Aorta (tissue), 5 donors: ENCODE measurements around the gene MMP24OS. TPM values are rescaled to one million over a fixed set of nuclear protein-coding genes. Genes with fewer than 3 reads are reported as not detected.
"Not testable (repeated sequence)": the region's sequence is repeated elsewhere in the genome, so short reads cannot be mapped to it uniquely, and the experiment has no call there.

Source experiments
- ATAC-seq: fragments of 200-7000 bp; cut with Tn5 transposase; one replicate; pipeline ENCODE4 v1.9.1; 2022; ENCODE audit warnings: moderate library complexity; ENCODE audit not compliant: low FRiP score
- DNase-seq, 2 donors: peaks; one replicate each; pipeline ENCODE4 v3.0.0-alpha.2; 2020
- H3K27ac ChIP-seq, 2 donors: one replicate each; pipeline ENCODE4 v1.5.1; 2013; ENCODE audit warnings: low read length in 2 of 2, mild to moderate bottlenecking in 2 of 2, moderate library complexity in 2 of 2, control low read depth in 1 of 2, inconsistent platforms in 1 of 2, low read depth in 1 of 2
- H3K27me3 ChIP-seq, 2 donors: one replicate each; pipeline ENCODE4 v1.6.1; 2013; ENCODE audit warnings: control low read depth in 1 of 2, low read length in 1 of 2, mild to moderate bottlenecking in 1 of 2, moderate library complexity in 1 of 2; ENCODE audit not compliant: insufficient read depth in 2 of 2, control insufficient read depth in 1 of 2
- H3K36me3 ChIP-seq, 2 donors: one replicate each; pipeline ENCODE4 v1.6.1; 2013; ENCODE audit warnings: control low read depth in 1 of 2, low read length in 1 of 2, mild to moderate bottlenecking in 1 of 2; ENCODE audit not compliant: insufficient read depth in 2 of 2, control insufficient read depth in 1 of 2
- H3K4me1 ChIP-seq, 2 donors: one replicate each; pipeline ENCODE4 v1.6.1; 2013; ENCODE audit warnings: low read length in 2 of 2, control low read depth in 1 of 2, mild to moderate bottlenecking in 1 of 2, moderate library complexity in 1 of 2; ENCODE audit not compliant: insufficient read depth in 2 of 2, control insufficient read depth in 1 of 2
- H3K4me3 ChIP-seq, 2 donors: one replicate each; pipeline ENCODE4 v1.5.1; 2013; ENCODE audit warnings: low read length in 2 of 2, control low read depth in 1 of 2, mild to moderate bottlenecking in 1 of 2
- H3K9me3 ChIP-seq: one replicate; pipeline ENCODE4 v1.6.1; 2013; ENCODE audit warnings: mild to moderate bottlenecking, low read length; ENCODE audit not compliant: control insufficient read depth
- WGBS, 2 donors: extraction: QIAGEN DNeasy Blood & Tissue Kit; methylation state at CpG; one replicate each; pipeline ENCODE4 v1.1.7; 2013; 5-methylcytosine and 5-hydroxymethylcytosine counted together
- intact Hi-C, 2 donors: fragments of 100-400 bp; cut with DNase I; formaldehyde crosslinking; loops; one replicate each; pipeline versions ENCODE4 v1.14.2 to v1.15.0; 2022
- polyA plus RNA-seq, 2 donors: library from polyadenylated mRNA; stranded (reverse); fragments of 200-250 nt; gene quantifications; one replicate each; pipeline ENCODE4 v1.2.3, GENCODE V29; 2013
- total RNA-seq, 2 donors: library from RNA; stranded (reverse); fragmentation: NEBNext Ultra II Directional; extraction: Animal tissue kit (Norgen Biotek cat#: 25700); gene quantifications; one replicate each; pipeline ENCODE4 v1.2.1, GENCODE V29; 2021
- donor health status: healthy with polysubstance abuse.
- donor health status: Bipolar disorder and iron deficiency.
- donor health status: DM: no; HTN: no; CAD: no.
- donor health status: DM: no; HTN: no; CAD: no.
- donor health status: DM: yes; HTN: yes; CAD: no.

MMP24OS gene
- total and polyA plus RNA-seq, 4 donors = 50.8 to 79.2 (median 60.0) TPM

DNA sequence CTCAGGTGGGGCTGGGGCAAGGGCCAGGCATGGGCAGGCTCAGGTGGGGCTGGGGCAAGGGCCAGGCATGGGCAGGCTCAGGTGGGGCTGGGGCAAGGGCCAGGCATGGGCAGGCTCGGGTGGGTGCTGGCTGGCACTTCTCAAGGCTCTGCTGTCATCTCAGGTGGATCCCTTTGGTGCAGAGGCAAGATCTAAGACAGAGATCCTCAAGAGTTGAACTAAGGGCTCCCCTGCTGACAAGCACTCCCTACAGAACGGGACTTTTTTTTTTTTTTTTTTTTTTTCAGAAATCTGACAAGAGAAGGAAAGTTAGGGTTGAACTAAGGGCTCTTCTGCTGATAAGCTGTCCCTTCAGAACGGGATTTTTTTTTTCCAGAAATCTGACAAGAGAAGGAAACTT is 24.9 kb downstream of the MMP24OS start:
- H3K4me1 ChIP-seq = peaks cover 0 to 2% of the 10 kb centered on the region in 2 donors
- no peaks in the 10 kb centered on the region for H3K27me3 ChIP-seq
- H3K9me3 ChIP-seq = no peaks in the 10 kb centered on the region
- H3K27ac ChIP-seq = no peak overlapping the region
- intact Hi-C loops = no loop called here
- H3K36me3 ChIP-seq = no peaks in the 10 kb centered on the region
- H3K4me3 ChIP-seq = no peak overlapping the region
- no peak for DNase-seq
- 71 to 77% methylated on average over 3 of the region's 3 CpGs for WGBS, 2 donors
- ATAC-seq = no peak

DNA sequence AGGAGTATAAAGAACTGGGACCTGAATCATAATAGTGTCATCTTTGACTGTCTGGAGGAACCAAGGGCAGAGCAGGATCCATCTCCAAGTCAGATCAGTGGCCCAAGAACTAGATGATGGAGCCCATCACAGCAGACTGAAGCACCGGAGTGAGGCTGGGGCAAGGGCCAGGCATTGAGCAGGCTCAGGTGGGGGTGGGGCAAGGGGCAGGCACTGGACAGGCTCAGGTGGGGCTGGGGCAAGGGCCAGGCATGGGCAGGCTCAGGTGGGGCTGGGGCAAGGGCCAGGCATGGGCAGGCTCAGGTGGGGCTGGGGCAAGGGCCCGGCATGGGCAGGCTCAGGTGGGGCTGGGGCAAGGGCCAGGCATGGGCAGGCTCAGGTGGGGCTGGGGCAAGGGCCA is 25.3 kb downstream of the MMP24OS start:
- H3K4me3 ChIP-seq, H3K27ac ChIP-seq, ATAC-seq, H3K9me3 ChIP-seq, DNase-seq, H3K27me3 ChIP-seq, intact Hi-C loops, H3K4me1 ChIP-seq, H3K36me3 ChIP-seq: not testable (repeated sequence)
- WGBS, 2 donors = 88 to 100% methylated on average over 2 of the region's 2 CpGs

DNA sequence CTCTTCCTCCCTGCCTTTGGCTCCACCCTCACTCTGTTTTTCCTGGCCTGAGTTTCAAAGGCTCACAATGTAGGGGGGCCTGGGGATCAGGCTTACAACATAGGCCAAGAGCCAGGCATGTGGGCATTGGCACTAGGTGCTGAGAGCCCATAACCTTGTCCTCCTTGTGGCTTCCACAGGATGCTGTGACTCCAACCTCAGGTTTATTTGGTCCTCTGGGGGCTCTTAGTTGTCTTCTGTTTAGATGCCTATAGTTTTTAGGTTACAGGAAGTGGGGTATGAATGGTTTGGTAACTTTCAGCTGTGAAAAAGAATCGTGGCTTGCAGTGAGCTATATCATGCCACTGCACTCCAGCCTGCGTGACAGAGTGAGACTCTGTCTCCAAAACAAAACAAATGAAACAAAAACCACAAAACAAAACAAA is 25.9 kb downstream of the MMP24OS start:
- no peak overlapping the region for H3K4me3 ChIP-seq
- H3K27me3 ChIP-seq = no peaks in the 10 kb centered on the region
- no peak for DNase-seq
- intact Hi-C loops = no loop called here
- 63 to 73% methylated on average over 2 of the region's 2 CpGs for WGBS, 2 donors
- H3K27ac ChIP-seq = no peak overlapping the region
- no peaks in the 10 kb centered on the region for H3K4me1 ChIP-seq
- H3K9me3 ChIP-seq = no peaks in the 10 kb centered on the region
- no peak for ATAC-seq
- no peaks in the 10 kb centered on the region for H3K36me3 ChIP-seq

DNA sequence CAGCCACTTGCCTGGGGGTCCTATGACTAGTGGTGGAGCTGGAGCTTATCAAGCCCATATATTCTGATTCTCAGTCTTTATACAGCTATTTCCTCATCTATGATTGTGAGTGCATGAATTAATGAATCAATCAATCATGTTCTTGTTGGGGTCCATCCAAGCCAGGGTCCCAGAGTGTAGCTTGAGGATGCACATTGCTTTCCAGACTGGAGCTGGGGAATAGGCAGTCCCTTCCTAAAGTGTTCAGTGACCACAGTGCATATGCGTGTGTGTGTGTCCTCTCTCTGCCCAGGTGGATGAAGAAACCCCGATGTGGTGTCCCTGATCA is 26.3 kb downstream of the MMP24OS start:
- DNase-seq (no peak), ATAC-seq (no peak)
- 89 to 94% methylated on average over 2 of the region's 2 CpGs for WGBS, 2 donors
- Histone ChIP-seq H3K27me3 (no peaks in the 10 kb centered on the region), H3K9me3 (no peaks in the 10 kb centered on the region), H3K4me1 (no peaks in the 10 kb centered on the region), H3K4me3 (no peak overlapping the region), H3K27ac (no peak overlapping the region), H3K36me3 (peaks cover 0 to 1% of the 10 kb centered on the region in 2 donors)
- intact Hi-C loops = no loop called here

DNA sequence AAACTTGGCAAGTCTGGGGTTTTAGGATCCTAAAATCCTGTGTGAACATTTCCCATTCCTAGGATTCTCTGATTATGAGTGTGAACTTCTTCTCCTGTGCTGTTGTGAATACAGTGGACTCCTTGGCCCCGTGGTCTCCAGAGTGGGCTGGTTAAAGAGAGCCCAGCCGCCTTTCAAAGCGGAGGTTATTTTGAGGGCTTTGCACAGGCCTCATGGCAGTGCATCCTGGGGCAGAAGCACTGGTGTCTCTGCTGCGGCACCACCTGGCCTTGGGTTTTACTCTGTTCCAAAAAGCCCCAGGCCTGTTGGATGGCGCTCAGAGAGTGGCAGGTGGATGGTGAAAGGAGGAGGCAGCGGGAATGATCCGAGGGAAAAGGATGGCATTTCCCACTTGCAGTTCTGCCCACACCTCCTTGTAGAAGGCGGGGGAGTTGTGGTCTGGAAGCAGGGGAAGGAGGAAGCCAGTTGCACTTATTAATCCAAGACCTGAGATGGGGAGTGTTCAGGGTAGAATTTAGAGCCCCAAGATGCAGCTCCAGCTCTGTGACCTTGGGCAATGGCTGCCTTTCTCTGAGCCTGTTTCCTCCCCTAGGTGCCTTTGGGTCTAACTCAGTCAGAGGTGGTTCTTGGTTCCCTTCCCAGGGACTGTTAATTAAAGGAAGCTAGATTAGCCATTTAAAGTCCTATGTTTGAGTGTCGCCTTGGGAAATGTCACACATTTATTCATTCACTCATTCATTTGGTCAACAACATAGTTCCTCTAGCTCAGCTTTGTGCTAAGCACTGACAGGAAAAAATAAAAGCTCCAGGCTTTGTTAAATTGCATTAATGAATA is 29.1 kb downstream of the MMP24OS start:
- H3K4me1 ChIP-seq = no peaks in the 10 kb centered on the region
- no peak overlapping the region for H3K4me3 ChIP-seq
- no peaks in the 10 kb centered on the region for H3K9me3 ChIP-seq
- no peak for ATAC-seq
- DNase-seq = no peak
- 76 to 84% methylated on average over 9 of the region's 9 CpGs for WGBS, 2 donors
- H3K36me3 ChIP-seq = peaks cover 0 to 1% of the 10 kb centered on the region in 2 donors
- intact Hi-C loops = no loop called here
- no peak overlapping the region for H3K27ac ChIP-seq
- H3K27me3 ChIP-seq = no peaks in the 10 kb centered on the region

DNA sequence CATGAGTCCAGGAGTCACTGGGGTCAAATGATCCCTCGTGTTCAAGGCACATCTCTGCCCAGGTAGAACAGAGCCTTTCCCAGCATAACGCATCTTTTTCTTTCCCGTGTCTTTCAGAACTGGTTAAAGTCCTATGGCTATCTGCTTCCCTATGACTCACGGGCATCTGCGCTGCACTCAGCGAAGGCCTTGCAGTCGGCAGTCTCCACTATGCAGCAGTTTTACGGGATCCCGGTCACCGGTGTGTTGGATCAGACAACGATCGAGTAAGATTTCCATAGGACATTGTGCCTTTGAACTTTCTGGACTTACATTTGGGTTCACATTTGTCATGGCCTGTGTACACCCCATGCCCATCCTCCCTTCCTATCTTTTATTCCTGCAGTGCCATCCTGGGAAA is 31.2 kb downstream of the MMP24OS start:
- peaks cover 0 to 1% of the 10 kb centered on the region in 2 donors for H3K36me3 ChIP-seq
- no peak overlapping the region for H3K4me3 ChIP-seq
- intact Hi-C loops = no loop called here
- DNase-seq = no peak
- WGBS, 2 donors = 91 to 92% methylated on average over 12 of the region's 12 CpGs
- H3K27ac ChIP-seq = no peak overlapping the region
- no peaks in the 10 kb centered on the region for H3K4me1 ChIP-seq
- no peaks in the 10 kb centered on the region for H3K27me3 ChIP-seq
- no peaks in the 10 kb centered on the region for H3K9me3 ChIP-seq
- no peak for ATAC-seq

DNA sequence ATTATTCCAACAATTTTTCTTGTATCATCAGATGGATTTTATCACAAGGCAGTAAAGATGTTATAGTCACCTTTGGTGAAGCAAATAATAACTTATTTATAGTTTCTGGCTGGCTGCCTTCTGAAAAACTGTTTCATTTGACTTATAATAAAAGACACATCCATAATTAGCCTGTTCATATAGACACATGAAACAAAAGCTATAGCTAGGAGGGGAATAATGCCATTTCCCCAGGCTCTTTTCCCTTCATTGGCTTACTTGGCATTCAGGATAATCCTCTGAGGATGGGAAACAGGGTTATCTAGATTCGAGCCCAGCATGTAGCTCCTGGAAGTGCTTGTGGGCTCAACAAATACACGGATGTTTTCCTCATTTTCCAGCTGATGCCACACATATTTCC is 33.9 kb downstream of the MMP24OS start:
- intact Hi-C loops = no loop called here
- WGBS, 2 donors = 71 to 76% methylated on average over 2 of the region's 2 CpGs
- Histone ChIP-seq H3K27me3 (no peaks in the 10 kb centered on the region), H3K27ac (no peak overlapping the region), H3K4me1 (no peaks in the 10 kb centered on the region), H3K9me3 (no peaks in the 10 kb centered on the region), H3K36me3 (peaks cover 0 to 1% of the 10 kb centered on the region in 2 donors), H3K4me3 (no peak overlapping the region)
- DNase-seq (no peak), ATAC-seq (no peak)

DNA sequence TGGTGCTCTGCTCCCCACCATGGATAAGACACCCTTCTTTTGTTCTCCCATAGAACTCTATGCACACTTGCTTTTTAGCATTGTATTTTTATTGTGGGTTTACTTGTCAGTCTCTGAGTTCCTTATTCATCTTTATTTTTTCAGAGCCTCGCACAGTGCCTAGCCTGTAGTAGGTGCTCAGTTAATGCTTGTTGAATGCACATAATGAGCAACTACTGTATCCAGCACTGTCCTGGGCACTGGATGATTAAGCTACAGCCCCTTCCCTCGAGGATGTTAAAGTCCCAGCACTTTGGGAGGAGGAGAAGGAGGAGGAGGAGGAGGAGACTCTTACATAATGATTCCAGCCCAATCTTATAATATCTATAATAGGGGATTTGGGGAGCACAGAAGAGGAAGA is 34.6 kb downstream of the MMP24OS start:
- no peak for ATAC-seq
- H3K4me1 ChIP-seq = no peaks in the 10 kb centered on the region
- 68 to 74% methylated on average over 2 of the region's 2 CpGs for WGBS, 2 donors
- no peaks in the 10 kb centered on the region for H3K27me3 ChIP-seq
- H3K27ac ChIP-seq = no peak overlapping the region
- no peak overlapping the region for H3K4me3 ChIP-seq
- no peak for DNase-seq
- H3K9me3 ChIP-seq = no peaks in the 10 kb centered on the region
- intact Hi-C loops = no loop called here
- H3K36me3 ChIP-seq = peaks cover 0 to 1% of the 10 kb centered on the region in 2 donors

DNA sequence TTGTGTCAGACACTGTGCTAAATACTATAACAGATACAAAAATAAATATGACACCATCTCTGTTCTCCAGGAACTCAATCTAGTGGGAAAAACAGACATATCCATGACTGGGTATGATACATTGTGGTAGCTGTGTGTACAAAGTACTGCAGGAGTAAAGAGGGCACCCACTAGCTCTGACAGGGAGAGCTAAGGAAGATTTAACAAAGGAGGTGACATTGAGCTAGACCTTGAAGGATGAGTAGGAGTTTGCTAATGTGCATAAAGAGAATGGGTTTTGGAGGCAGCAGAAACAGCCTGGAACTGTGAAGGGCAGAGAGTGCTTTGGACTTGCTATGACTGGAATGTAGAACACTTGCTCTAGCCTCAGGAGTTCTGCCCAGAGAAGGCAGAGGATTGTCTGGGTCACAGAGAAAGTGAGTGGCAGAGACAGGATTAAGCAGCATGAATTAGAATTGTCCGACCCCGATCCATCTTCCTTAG is 37.1 kb downstream of the MMP24OS start:
- ATAC-seq = no peak
- WGBS, 2 donors = 88 to 96% methylated on average over 2 of the region's 2 CpGs

More for the DNA sequence above, 37.1 kb downstream of the MMP24OS start:
- Histone ChIP-seq H3K27me3 (no peaks in the 10 kb centered on the region), H3K36me3 (no peaks in the 10 kb centered on the region), H3K9me3 (no peaks in the 10 kb centered on the region), H3K4me3 (no peak overlapping the region), H3K27ac (no peak overlapping the region), H3K4me1 (no peaks in the 10 kb centered on the region)
- intact Hi-C loops = no loop called here
- no peak for DNase-seq
